KBM-7 (cell line): ENCODE data around the gene OR2W1.

Experiments used
- DNase-seq: peaks from one replicate; pipeline ENCODE4 v3.0.0-alpha.2; 2015
- in situ Hi-C: fragments of 300-500 bp; cut with MboI; formaldehyde crosslinking; loops from 2 replicates; pipeline ENCODE4 v1.14.3; 2020; ENCODE audit warnings: low sequenced_read_pairs, low pct_unique_long_range_greater_than_20kb, mixed read lengths

Gene OR2W1, protein sequence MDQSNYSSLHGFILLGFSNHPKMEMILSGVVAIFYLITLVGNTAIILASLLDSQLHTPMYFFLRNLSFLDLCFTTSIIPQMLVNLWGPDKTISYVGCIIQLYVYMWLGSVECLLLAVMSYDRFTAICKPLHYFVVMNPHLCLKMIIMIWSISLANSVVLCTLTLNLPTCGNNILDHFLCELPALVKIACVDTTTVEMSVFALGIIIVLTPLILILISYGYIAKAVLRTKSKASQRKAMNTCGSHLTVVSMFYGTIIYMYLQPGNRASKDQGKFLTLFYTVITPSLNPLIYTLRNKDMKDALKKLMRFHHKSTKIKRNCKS

DNA sequence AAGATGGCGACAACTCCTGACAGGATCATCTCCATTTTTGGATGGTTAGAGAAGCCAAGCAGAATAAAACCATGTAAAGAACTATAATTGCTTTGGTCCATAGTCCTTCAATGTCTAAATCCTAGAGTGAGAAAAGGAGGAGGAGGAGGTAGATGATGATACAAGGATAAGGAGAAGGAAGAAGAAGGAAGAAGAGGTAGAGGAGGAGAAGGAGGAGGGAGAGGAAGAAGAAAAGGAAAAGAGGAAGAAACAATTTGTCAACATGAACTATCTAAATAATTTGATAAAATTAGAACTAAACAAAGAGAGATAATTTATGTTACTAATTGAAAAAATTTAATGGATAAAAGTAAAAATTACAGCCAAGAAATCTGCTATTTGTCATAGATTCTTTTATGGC is at the start of gene OR2W1:
Gene OR2W1 (minus strand): TSS at position 101 of the 400 bp plus-strand sequence. CDS start 0 bp downstream, at position 101.
- in situ Hi-C loops: no loop called here
- DNase-seq: no peak

DNA sequence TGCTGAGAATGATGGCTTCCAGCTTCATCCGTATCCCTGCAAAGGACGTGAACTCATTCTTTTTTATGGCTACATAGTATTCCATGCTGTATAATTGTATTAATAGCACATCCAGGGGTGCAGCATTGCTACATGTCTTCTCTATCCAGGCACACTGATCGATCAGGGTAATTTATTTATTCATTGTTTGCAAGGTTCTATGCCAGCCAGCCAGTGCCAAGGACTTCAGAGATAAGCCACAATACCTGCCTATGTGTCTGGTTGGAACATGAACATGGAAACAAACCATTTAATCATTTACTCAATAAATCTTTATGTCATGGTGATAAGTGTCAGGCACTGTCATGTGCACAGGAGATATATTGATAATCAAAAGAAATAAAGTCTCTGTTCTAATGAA is 48.0 kb upstream of the OR2W1 start:
- no peak for DNase-seq
- in situ Hi-C loops: no loop called here

DNA sequence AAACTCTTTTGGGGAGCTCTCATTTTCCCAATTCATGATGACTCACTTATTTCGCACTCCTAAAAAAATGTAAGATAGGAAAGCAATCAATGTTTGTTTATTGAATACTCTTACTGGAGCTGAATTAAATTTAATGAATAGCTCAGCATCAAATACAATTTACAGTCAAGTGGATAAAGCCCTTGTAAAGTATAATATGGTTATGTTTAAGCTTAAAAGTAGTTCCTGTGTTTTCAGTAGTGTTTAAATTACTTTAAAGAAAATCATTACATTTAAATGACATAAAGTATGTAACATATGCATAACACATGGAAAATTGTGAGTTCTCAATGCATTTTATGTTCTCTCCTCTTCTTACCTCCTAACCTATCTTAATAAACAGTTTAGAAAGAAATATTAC is 42.2 kb upstream of the OR2W1 start, which contains the start of gene OR2B3:
Gene OR2B3 (minus strand): TSS at position 101 of the 400 bp plus-strand sequence. CDS start 65 bp downstream, at position 36.
- in situ Hi-C loops: no loop called here
- DNase-seq: no peak

DNA sequence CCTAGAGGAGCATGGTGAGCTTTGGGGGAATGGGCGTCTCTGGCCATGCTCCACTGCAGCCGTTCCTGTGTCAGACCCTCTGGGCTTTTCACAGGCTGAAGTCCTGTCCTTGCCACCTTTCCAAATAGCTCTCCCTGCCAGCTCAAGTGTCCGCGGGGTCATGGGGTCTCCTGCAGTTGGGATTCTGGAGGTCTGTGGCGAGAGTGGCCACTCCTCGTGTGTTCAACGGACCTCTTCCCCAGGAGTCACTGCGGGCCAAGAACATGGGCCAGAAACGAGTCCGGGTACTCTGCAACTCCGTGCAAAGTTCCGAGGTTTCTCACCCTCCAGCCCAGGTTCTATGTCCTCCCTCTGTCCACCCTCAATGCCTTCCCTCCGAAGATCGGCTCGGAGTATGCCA is 37.5 kb upstream of the OR2W1 start:
- in situ Hi-C loops: no loop called here
- no peak for DNase-seq

DNA sequence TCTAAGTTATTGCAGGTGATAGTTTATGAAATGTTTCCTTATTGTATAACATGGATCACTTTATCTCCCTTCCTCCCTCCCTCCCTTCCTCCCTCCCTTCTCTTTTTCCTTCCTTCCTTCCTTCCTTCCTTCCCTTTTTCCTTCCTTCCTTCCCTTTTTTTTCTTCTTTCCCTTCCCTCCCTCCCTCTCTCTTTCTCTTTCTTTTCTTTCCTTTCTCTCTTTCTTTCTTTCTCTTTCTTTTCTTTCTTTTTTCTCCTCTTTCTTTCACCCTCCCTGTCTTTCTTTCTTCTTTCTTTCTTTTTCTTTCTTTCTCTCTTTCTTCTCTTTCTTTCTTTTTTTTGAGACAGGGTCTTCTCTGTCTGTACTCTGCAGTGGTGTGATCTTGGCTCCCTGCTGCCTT is 36.3 kb upstream of the OR2W1 start:
- DNase-seq: no peak
- in situ Hi-C loops: no loop called here

DNA sequence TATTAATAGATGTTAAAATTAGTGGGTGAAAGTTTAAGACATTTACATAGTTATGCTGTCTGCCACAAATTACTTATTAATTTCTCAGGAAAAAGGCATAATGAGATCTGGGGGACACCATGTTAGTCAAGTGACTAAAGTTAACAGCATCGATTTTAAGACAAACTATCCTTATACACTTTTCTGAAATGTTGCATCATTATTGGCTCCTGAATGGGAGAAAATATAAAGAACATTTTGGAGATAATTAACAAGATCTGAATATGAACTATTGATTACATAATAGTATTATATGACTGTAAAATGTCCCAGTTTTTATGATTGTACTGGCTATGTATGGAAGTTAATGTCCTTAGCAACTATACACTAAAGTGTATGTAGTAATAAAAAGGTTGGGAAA is 34.2 kb upstream of the OR2W1 start:
- DNase-seq: no peak
- in situ Hi-C loops: no loop called here

DNA sequence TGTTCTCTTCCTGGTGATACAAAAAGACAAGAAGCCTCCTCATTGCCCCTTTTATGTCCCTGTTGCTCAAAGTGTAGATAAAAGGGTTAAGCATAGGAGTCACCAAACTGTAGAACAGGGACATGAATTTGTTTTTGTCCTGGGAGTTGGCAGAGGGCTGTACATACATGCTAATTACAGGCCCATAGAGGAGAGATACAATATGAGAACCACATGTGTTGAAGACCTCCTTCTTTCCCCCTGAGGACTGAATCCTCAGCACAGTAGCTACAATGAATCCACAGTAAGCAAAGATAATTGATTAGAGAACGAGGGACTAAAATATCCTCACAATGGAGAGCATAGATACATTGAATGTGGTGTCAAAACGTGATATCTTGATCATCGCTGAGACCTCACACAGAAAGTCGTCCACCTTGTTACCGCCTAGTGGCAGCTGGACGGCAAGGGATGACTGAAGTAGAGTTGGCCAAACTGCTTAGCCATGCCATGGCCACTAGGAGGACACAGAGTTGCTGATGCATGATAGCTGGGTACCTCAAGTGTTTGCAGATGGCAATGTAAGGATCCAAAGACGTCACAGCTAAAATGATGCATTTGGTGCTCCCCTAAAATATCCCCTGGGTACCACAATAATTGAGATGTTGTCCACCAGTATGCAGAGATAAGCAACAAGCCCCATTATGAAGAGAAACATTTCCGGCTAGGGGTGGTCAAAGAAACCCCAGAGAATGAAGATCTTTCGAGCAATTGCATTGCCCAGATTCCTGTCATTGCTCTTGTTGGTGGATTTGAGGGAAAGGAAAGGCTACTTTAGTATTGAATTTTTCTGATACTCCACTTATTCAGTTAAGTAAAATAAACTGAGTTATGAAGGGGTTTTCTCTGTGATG is 27.1 kb upstream of the OR2W1 start:
- peak; percentile 26 for DNase-seq
- in situ Hi-C loops: no loop called here

DNA sequence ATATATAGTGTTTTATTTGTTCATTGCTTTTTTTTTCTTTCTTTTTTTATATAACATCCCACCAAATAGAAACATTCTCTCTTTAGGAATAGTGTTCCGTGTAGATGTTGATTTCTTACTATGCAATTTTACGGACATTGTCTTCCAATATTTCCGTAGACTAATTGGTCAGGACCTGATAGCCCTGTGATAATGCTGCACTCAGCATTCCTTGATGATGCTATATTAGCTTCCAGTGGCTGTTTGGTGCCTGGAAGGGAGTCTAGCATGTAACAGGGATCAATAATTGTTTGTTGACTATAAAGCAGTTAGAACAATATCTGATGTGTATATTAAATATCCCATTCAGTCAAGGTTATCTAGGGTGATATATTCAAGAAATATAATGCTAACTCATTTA is 6.7 kb upstream of the OR2W1 start:
- no peak for DNase-seq
- in situ Hi-C loops: no loop called here

DNA sequence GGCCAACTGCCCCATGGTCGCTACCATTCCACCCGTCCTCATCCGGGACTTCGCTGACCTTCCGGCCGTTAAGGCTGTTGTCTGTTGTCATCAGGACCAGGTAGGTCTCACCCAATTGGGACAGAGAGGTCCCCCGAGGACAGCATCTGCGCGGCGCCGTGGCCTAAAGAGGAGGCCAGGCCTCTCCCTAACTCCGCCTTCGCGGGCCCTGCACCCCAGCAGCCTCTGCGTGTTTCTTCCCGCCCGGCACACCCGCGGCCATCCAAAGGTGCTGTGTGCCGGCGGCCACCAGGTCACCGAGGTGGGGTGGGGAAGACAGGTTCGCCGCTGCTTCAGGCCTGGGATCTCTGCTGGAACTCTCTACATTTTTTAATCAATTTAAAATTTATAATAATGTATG is 9.0 kb downstream of the OR2W1 start:
- DNase-seq: no peak
- in situ Hi-C loops: no loop called here

DNA sequence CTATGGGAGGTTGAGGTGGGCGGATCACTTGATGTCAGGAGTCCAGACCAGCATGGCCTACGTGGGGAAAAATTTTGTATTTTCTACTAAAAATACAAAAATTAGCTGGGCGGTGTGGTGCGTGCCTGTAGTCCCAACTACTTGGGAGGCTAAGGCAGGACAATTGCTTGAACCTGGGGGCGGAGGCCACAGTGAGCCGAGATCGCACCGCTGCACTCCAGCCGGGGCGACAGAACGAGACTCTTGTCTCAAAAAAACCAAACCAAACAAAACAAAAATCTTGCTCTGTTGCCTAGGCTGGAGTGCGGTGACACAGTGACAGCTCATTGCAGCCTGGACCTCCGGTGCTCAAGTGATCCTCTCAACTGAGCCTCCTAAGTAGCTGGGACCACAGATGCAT is 16.2 kb downstream of the OR2W1 start:
- in situ Hi-C loops: no loop called here
- DNase-seq: no peak

DNA sequence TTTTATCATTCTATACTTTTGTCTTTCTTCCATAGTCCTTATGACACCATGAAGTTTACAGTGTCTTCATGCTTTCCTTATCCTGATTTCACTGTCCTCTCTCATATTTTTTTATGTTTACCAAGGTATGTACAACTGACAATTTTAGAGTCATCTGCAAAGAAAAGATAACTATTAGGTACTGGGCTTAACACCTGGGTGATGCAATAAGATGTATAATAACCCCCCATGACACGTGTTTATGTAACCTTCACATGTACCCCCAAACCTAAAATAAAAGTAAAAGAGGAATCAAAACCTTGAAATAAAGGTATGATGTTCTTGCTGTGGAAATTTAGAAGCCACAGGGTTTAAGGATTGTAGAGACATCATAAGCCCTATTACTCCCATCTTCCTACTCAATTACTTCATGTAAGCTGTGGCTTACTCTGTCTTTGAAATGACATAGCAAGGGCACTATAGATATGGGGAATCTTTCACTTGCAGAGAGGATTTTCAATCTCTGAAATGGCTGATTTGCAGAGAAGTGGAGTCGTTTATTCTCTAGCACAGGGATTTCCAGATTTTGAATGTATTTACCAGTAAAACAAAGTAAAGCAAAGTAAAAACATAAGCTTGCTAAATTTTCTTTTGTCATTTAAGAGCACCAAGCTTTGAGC is 18.9 kb downstream of the OR2W1 start:
- DNase-seq: no peak
- in situ Hi-C loops: no loop called here

DNA sequence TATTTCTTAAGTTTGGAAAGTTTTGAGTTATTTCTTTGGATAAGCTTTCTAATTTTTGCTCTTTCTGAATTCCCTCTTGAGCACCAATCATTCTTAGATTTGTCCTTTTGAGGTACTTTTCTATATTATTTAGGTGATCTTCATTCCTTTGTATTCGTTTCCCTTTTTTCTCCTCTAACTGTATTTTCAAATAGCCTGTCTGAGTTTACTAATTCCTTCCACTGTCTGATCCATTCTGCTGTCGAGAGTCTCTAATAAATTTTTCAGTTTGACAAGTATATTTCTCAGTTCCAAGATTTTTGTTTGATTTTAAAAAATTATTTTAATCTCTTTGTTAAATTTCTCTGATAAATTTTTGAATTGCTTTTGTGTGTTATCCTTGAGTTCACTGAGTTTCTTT is 23.5 kb downstream of the OR2W1 start:
- in situ Hi-C loops: no loop called here
- no peak for DNase-seq

DNA sequence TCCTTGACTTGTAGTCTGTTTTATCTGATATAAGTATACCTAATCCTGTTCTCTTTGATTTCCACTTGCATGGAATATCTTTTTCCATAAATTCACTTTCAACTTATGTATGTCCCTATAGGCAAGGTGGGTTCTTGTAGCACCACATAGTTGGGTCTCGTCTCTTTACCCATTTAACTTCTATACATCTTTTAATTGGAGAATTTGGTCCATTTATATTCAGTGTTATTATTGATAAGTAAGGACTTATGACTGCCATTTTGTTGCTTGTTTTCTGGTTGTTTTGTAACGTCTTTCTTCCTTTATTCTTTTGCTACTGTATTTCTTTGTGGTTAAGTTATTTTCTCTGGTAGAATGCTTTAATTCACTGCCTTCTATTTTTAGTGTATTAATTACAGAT is 25.3 kb downstream of the OR2W1 start:
- no peak for DNase-seq
- in situ Hi-C loops: no loop called here

DNA sequence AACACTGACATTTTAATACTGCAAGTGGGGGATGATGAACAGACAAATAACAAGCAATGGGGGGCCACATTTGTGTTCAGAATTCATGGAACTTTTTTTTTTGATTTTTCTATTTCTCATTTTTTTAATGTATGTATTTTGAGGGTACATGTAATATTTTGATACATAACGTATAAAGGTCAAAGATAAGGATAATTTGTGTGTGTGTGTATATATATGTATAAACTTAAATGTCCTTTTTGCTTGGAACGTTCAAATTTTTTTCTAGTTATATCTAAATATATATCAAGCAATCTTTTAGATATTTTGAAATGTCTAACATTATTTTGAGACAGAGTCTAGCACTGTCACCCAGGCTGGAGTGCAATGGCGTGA is 27.6 kb downstream of the OR2W1 start:
- in situ Hi-C loops: no loop called here
- DNase-seq: no peak

DNA sequence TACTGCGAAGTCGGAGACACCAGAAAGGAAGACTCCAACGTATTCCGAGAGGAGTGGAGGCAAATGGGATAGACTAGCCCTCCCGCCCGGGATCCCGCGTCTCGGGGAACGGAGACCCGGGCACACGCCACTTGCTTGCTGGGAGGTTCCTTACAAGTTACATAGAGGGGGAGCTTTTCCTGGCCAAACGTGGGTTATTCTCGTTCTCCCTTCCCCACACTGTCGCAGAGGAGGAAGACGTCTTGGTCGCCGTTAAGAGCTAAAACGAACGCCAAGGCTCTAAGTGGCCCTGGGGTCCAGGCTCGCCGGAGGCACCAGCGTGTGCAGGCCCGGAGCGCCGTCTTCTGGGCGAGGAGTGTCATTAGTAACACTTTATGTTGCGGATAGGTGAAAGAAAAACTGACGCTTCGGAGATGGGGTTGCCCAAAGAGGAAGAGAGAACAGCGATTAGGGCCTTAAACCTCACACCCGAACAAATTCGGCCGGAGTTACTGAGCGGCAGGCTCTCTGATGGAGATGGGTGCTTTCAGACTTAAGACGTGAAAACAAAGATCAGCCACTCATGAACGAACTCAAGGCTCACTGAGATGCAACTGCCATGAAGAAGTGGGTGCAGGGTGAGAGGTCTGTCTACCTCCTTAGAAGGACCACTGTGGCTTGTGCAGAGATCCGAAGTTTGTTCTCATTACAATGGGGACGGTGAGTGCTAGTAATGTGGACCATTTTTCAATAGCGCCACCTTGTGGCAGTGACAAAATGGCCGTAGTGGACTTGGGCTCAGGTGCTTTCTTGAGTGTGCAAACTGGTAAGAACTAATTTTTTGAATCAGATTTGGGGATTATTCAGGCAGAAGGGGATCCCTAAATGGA is 28.2 kb downstream of the OR2W1 start:
- in situ Hi-C loops: no loop called here
- DNase-seq: peak; percentile 92

DNA sequence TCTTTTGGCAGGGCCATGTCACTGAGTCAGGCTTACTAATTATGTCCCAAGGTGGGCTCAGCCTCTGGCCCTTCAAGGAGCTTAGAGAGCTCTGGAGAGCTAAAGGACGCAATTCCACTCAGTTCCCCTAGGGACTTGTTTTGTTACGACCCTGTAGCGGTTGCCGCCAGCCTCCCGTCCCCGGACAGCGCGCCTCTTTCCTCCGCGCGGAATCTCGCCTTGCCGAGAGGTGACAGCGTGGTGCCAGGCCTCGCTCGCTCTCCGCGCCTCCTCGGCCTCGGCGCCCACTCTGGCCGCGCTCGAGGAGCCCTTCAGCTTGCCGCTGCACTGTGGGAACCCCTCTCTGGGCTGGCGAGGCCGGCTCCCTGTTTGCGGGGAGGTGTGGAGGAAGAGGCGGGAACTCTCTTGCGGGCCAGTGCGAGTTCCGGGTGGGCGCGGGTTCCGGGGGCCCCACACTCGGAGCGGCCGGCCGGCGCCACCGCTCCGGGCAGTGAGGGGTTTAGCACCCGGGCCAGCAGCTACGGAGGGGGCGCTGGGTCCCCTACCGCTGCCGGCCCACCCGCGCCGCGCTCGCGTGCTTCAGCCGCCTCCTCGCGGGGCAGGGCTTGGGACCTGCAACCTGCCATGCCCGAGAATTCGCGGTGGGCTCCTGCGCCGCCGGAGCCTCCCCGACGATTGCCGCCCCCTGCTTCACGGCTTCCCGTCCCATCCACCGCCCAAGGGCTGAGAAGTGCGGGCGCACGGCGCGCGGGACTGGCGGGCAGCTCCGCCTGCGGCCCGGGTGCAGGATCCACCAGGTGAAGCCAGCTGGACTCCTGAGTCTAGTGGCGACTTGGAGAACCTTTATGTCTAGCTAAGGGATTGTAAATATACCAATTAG is 30.0 kb downstream of the OR2W1 start:
- no peak for DNase-seq
- in situ Hi-C loops: no loop called here

DNA sequence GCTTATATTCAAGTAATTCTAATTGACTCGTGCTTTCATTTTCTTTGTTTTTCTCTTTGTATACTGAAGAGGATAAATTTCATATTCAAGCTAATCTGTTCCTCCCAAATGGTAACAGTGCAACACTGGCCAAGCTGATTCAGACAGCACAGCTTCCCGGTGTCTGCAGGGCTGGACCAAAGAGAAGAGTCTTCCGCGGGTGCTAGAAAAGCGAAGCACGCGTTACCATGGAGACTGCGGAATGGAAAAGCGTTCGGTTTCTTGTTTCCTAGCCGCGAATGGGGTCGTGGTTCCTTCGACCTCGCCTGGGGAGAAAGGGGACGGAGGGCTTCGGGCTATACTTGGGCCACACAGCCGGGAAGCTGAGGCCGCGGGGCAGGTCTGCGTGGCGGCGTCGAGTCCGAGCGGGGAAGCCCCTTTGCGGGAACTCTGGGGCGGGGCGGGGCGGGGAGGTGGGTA is 33.7 kb downstream of the OR2W1 start:
- in situ Hi-C loops: no loop called here
- DNase-seq: peak; percentile 66

DNA sequence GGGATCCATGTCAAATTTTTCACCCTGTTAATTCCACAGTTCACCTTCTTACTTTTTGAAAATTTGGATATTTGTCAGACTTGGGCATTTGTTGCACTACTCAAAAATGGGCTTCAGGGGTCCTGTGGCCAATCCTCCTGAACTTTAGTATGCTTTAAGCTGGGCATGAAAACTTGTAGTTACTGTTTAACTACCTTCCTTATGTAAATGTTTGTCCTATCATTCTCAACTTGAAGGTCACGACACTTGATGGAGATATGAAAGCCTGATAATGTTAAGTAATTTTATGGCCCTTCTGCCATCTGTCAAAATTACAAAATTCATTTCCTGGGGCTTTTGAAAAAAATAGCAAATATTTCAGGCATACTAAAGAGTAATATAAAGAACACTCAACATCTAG is 35.6 kb downstream of the OR2W1 start:
- in situ Hi-C loops: no loop called here
- DNase-seq: no peak
